Lower lobe of right lung (tissue), 2 donors: ENCODE measurements around the gene USP25. TPM values are rescaled to one million over a fixed set of nuclear protein-coding genes. Genes with fewer than 3 reads are reported as not detected.

ENCODE experiments used
- ATAC-seq, 2 donors: fragments of 200-7000 bp; cut with Tn5 transposase; one replicate each; pipeline ENCODE4 v1.9.1; 2020 to 2022; ENCODE audit warnings: mild to moderate bottlenecking in 2 of 2, moderate library complexity in 2 of 2
- DNase-seq: peaks from one replicate; pipeline ENCODE4 v3.0.0-alpha.2; 2020
- H3K27ac ChIP-seq: fragments of 200-600 bp; one replicate; pipeline ENCODE4 v1.8.0; 2022
- H3K27me3 ChIP-seq: fragments of 200-600 bp; one replicate; pipeline ENCODE4 v1.8.0; 2022; ENCODE audit warnings: low read depth
- H3K36me3 ChIP-seq: fragments of 200-600 bp; one replicate; pipeline ENCODE4 v1.8.0; 2022; ENCODE audit warnings: mild to moderate bottlenecking
- H3K4me1 ChIP-seq: fragments of 200-600 bp; one replicate; pipeline ENCODE4 v1.8.0; 2022
- H3K4me3 ChIP-seq: fragments of 200-600 bp; one replicate; pipeline ENCODE4 v1.8.0; 2022; ENCODE audit warnings: mild to moderate bottlenecking
- H3K9me3 ChIP-seq: fragments of 200-600 bp; one replicate; pipeline ENCODE4 v1.8.0; 2022
- intact Hi-C: fragments of 100-400 bp; cut with DNase I; formaldehyde crosslinking; loops from one replicate; pipeline ENCODE4 v1.11.0; 2022
- total RNA-seq: library from RNA; stranded (reverse); fragmentation: NEBNext Ultra II Directional; extraction: Animal tissue kit (Norgen Biotek cat#: 25700); gene quantifications from one replicate; pipeline ENCODE4 v1.2.1, GENCODE V29; 2021
- TF ChIP-seq, protein P1 (sequence below): fragments of 200-600 bp; IDR thresholded peaks from one replicate; pipeline ENCODE4 v1.8.0; 2022; ENCODE audit warnings: antibody characterized with exemption, mild to moderate bottlenecking
- donor health status: DM: no; HTN: yes; CAD: no; lungs with severe emphysema.

The USP25 gene
- total RNA-seq, 1 donor from 2014 or later: 74.4 TPM

DNA sequence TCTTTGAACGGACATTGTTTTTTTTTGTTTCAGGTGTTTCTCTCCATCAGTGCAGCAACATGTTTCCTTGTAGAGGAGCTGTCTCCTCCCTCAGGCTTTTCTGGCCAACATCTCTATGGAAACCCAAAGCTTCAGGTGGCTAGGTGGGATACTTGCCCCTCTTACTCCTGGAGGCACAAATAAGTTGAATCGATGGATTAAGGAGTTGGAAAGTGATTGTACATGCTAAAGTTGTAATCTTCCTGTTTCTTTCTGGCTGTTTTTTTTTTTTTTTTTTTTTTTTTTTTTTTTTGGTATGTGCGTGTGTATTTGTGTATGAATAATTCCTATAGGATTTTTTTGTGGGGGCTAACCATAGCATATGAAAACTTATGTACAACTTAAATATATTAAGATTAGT is 10.6 kb downstream of the USP25 start:
- intact Hi-C loops: no loop called here
- no peaks in the 10 kb centered on the region for H3K9me3 ChIP-seq
- no peaks in the 10 kb centered on the region for H3K27me3 ChIP-seq
- DNase-seq: no peak
- TF ChIP-seq, protein P1, sequence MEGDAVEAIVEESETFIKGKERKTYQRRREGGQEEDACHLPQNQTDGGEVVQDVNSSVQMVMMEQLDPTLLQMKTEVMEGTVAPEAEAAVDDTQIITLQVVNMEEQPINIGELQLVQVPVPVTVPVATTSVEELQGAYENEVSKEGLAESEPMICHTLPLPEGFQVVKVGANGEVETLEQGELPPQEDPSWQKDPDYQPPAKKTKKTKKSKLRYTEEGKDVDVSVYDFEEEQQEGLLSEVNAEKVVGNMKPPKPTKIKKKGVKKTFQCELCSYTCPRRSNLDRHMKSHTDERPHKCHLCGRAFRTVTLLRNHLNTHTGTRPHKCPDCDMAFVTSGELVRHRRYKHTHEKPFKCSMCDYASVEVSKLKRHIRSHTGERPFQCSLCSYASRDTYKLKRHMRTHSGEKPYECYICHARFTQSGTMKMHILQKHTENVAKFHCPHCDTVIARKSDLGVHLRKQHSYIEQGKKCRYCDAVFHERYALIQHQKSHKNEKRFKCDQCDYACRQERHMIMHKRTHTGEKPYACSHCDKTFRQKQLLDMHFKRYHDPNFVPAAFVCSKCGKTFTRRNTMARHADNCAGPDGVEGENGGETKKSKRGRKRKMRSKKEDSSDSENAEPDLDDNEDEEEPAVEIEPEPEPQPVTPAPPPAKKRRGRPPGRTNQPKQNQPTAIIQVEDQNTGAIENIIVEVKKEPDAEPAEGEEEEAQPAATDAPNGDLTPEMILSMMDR: no peak
- H3K4me3 ChIP-seq: no peak overlapping the region
- no peak overlapping the region for H3K27ac ChIP-seq
- peaks cover 70% of the 10 kb centered on the region for H3K4me1 ChIP-seq
- no peak for ATAC-seq
- H3K36me3 ChIP-seq: no peaks in the 10 kb centered on the region

DNA sequence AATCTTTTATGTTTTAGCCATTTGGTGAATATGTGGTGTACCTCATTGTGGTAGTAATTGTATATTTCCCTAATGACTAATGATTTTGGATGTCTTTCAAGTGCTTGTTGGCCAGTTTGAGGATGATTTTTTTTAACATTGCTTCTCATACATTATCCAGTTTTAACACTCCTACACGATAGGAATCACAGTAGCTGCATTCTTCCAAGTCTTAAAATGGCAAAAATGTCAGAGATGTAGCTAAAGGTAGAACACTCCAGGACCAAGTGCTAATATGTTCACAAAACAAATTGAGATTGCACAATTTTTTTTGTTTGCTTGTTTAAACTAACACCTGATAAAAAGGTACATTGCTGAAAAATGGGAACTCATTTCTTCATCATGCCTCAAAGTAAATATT is 11.7 kb downstream of the USP25 start:
- TF ChIP-seq, protein P1: no peak
- H3K36me3 ChIP-seq: no peaks in the 10 kb centered on the region
- intact Hi-C loops: no loop called here
- peak in 1 of 2 donors; percentile 64 for ATAC-seq
- DNase-seq: no peak
- H3K9me3 ChIP-seq: no peaks in the 10 kb centered on the region
- no peak overlapping the region for H3K4me3 ChIP-seq
- H3K4me1 ChIP-seq: peaks cover 61% of the 10 kb centered on the region
- no peaks in the 10 kb centered on the region for H3K27me3 ChIP-seq
- H3K27ac ChIP-seq: no peak overlapping the region

DNA sequence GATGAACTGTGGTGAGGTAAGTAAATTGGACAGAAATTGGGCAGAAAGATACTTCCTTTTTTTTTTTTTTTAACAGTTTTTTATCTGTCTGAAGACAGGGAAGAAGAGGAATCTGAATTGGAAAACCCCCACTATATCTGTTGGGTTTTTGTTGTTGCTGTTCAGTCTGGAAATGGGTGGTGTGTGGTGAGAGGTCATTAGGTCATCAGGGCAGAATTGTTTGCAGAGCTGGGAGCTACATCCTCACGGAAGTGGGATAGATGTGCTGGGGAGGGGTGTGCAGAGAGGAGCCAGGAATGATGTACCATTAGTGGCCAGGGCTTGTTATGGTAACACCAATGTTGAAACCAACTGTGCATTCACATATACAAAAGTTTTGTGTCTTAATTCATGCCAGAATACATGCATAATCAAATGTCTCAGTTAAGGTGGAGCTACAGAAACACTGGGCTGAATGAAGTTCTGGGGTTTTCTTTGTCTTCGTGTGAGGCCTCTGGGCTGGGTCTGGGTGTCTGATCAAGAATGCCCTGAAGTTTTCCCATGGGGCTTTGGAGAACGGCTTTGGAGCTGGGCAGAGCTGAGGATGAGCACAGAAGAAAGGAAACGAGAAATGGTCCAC is 12.4 kb downstream of the USP25 start:
- ATAC-seq (peak; percentile 28 to 56), DNase-seq (no peak)
- H3K27ac ChIP-seq: no peak overlapping the region
- peaks cover 54% of the 10 kb centered on the region for H3K4me1 ChIP-seq
- H3K9me3 ChIP-seq: no peaks in the 10 kb centered on the region
- no peaks in the 10 kb centered on the region for H3K27me3 ChIP-seq
- no peaks in the 10 kb centered on the region for H3K36me3 ChIP-seq
- H3K4me3 ChIP-seq: no peak overlapping the region
- TF ChIP-seq, protein P1: no peak
- intact Hi-C loops: no loop called here

DNA sequence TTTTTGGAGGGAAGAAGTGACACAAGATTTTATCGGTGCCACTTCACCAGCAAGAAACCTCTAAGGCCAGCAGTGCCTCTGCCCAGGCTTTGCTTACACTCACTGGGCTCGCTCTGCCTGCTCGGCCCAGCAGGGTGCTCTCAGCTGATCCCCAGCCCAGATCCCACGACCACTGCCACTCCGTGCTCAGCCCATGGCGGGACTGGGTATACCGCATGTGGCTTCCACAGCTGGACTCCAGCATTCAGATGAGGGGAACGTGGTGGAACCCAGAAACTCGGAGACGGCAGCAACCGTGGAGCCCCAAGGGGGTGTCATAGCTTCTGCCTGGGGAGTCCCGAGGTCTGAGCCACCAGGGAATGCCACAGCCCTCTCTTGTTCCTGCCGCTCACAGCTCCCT is 12.9 kb downstream of the USP25 start:
- ATAC-seq: peak in 1 of 2 donors; percentile 53
- intact Hi-C loops: no loop called here
- Histone ChIP-seq H3K36me3 (no peaks in the 10 kb centered on the region), H3K4me3 (no peak overlapping the region), H3K4me1 (peaks cover 56% of the 10 kb centered on the region), H3K27me3 (no peaks in the 10 kb centered on the region), H3K27ac (no peak overlapping the region), H3K9me3 (no peaks in the 10 kb centered on the region)
- DNase-seq: no peak
- TF ChIP-seq, protein P1: no peak

DNA sequence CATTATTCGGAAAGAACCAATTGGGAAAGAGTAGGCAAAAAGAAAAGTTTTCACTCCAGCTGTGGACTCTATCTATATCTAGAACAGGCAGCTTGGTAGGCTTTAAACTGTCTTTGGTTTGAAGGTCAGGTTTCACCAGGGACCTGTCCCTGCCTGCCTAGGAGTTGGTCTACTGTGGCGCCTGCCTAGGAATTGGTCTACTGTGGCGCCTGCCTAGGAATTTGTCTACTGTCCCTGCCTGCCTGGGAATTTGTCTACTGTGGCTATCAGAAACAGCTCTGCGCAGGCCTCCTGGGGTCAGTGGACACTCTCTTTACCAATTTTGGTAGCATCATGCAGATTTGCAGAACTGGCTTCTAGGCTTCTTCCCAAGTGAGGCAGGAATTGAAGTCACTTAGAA is 13.8 kb downstream of the USP25 start:
- Histone ChIP-seq H3K27me3 (no peaks in the 10 kb centered on the region), H3K9me3 (no peaks in the 10 kb centered on the region), H3K27ac (no peak overlapping the region), H3K36me3 (no peaks in the 10 kb centered on the region), H3K4me1 (peaks cover 63% of the 10 kb centered on the region), H3K4me3 (no peak overlapping the region)
- TF ChIP-seq, protein P1: no peak
- DNase-seq (no peak), ATAC-seq (no peak)
- intact Hi-C loops: no loop called here
